CD4-positive, alpha-beta T cell treated with Interleukin-1 beta for 1 hour (primary cell): ENCODE measurements around the gene CYB5RL.
"Not testable (repeated sequence)": the region's sequence is repeated elsewhere in the genome, so short reads cannot be mapped to it uniquely, and the experiment has no call there.

ENCODE experiments used
- DNase-seq, 2 donors: peaks; one replicate each; pipeline ENCODE4 v3.0.0-alpha.2; 2020 to 2022

The CYB5RL gene, protein sequence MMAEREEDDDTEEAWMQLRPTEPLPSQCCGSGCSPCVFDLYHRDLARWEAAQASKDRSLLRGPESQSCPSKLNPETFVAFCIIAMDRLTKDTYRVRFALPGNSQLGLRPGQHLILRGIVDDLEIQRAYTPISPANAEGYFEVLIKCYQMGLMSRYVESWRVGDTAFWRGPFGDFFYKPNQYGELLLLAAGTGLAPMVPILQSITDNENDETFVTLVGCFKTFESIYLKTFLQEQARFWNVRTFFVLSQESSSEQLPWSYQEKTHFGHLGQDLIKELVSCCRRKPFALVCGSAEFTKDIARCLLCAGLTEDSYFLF

DNA sequence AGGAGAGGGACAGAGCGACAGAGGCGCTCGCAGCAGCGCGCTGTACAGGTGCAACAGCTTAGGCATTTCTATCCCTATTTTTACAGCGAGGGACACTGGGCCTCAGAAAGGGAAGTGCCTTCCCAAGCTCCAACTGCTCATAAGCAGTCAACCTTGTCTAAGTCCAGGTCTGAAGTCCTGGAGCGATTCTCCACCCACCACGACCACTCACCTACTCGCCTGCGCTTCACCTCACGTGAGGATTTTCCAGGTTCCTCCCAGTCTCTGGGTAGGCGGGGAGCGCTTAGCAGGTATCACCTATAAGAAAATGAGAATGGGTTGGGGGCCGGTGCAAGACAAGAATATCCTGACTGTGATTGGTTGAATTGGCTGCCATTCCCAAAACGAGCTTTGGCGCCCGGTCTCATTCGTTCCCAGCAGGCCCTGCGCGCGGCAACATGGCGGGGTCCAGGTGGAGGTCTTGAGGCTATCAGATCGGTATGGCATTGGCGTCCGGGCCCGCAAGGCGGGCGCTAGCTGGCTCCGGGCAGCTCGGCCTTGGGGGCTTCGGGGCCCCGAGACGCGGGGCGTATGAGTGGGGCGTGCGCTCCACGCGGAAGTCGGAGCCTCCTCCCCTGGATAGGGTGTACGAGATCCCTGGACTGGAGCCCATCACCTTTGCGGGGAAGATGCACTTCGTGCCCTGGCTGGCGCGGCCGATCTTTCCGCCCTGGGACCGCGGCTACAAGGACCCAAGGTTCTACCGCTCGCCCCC, at the start of gene CYB5RL, which contains the start of gene MRPL37:
TSS of gene CYB5RL (minus strand) at position 266 of the 754 bp plus-strand sequence. CDS start 4,414 bp downstream, outside the sequence.
TSS of gene MRPL37 (plus strand) at position 403 of the 754 bp plus-strand sequence. CDS start at position 480, 77 bp downstream.
- peak; percentile 89 to 93 for DNase-seq

DNA sequence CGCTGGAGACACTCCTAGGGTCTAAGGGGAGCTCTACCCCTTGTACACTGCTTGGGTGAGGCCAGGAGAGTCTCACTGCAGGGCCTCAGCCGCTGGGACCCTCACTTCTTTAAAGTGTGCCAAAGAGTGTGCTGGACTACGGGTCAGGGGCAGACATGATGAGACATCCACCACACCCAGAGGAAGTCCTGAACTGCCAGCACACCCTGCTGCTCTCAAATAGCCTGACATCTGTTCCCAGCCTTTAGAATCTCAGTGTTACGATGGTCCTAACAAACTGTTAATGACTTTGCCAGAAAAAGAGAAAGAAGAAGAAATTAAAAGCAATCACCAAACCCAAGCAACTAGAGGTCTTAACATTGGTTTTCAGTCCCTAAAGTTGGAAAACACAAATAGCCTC, 49.1 kb upstream of the CYB5RL start:
- DNase-seq = no peak

- no peak for DNase-seq
Measured at GRCh38 chr1:54247863-54248515, 48.2 kb upstream of the CYB5RL start.

- no peak for DNase-seq
Measured at GRCh38 chr1:54246116-54246721, 46.4 kb upstream of the CYB5RL start.

- DNase-seq = no peak
Measured at GRCh38 chr1:54245501-54245900, 45.7 kb upstream of the CYB5RL start.

GRCh38 chr1:54244655-54245054, 44.8 kb upstream of the CYB5RL start:
- DNase-seq = no peak

DNA sequence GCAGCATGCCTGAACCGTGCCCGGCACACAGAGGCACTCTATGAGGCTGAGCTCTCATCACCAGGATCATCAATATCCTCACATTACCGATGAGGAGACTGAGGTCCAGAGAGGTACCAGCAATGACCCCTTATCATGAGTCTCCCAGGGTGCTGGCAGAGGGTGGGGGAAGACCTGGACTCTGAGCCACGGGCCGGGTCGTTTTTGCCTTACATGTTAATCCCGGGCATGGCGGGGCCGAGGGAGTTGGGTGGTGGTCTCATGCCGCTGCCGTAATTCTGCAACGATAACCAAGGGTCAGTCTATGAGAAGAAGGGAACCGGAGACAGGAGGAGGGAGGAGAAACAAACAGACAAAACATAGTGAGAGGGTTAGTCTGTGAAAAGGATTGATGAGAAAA, 43.2 kb upstream of the CYB5RL start:
- DNase-seq = no peak

GRCh38 chr1:54241364-54241763, 41.5 kb upstream of the CYB5RL start:
- DNase-seq = no peak

DNA sequence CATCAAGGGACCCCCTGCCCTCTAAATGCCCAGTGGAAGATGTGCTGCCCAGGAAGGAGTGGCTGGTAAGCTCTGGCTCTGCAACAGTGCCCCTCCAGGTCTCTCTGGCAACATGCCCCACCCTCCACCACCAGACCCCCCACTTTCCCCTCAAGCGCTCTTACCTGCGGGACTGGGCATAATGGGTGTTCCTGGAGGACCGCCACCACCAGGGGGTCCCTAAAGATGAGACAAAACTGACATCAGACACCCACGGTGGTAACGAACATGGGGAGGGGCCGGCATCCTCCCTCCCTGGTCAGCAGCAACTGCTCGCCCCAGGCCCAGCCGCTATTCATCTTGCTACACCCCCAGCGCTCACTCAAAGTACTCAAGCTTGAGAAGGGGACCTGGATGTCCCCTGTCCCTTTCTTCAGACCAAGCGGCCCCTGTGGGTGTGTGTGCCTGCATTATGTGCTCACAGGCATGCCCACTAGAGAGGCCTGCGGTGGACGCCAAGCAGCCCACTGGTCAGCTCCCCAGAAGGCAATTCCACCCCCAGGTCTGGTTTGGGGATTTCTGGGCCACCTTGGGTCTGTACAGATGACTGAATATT, 41.0 kb upstream of the CYB5RL start:
- DNase-seq = no peak

DNA sequence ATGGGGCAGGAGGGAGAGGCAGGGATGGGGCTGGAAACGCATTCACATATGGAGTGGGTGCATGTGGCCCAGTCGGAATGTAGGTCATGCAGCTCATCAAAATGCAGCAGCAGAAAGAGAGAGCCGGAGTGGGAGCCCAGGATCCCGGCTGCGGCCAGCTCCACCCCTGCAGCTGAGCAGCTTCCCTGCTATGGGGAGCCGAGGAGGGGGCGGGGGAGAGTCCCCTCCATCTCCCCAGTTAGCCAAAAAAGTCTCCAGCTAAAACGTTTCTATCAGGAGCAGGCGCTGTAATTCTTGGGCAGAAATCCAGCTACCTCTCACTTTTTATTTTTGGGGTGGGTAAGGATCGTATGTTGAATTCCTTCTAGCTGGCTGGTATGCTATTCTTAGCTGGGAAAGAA, 39.8 kb upstream of the CYB5RL start:
- no peak for DNase-seq

DNA sequence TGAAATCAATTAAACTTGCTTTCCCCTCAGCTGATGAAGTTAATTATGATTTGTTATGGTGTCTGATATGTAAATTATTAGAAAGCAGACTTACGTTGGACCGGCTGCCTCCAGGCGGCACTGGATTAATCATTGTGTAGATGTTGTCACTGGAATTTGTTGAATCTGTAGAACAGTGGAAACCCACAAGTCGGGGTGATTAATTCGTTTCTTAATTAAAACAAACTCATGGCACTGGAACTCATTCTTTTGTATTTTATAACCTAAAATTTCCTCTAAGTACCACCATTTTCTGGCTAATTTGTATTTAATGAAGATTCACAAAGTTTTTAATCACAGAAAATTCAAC, 39.2 kb upstream of the CYB5RL start:
- no peak for DNase-seq

DNA sequence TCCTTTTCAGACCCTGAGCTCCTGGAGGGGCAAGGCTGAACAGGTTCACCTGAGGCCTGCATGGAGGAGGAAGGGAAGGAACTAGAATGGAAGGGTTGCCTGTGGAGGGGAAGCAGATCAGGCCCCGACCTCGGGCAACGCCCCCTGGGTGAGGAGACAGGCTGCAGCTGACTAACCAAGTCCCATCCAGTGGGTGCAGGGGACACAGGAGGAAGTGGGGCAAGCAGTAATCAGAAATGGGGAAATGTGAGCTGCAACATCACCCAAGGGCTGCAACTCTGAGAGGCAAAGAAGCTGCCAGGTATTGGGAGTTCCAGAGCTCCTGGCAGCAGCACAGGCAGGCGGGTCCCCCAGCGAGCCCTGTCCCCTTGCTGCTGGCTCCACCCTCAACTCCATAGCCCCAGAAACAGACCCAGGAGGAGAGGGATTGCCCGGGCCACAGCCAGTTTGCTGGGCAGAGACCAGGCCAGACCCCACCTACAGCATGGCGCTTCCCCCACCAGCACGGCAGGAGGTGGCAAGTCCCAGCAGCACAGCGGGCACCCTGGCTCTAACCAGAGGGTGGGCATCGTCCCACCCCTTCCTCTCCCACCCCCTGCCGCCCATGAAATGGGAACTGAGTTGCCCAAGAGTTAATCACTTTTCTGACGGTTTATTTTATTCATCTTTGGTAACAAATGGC, 38.7 kb upstream of the CYB5RL start:
- DNase-seq = peak in 1 of 2 donors; percentile 56

GRCh38 chr1:54237586-54237985, 37.8 kb upstream of the CYB5RL start:
- no peak for DNase-seq

GRCh38 chr1:54234284-54234683, 34.5 kb upstream of the CYB5RL start:
- no peak for DNase-seq

GRCh38 chr1:54233196-54233595, 33.4 kb upstream of the CYB5RL start:
- DNase-seq = not testable (repeated sequence)

DNA sequence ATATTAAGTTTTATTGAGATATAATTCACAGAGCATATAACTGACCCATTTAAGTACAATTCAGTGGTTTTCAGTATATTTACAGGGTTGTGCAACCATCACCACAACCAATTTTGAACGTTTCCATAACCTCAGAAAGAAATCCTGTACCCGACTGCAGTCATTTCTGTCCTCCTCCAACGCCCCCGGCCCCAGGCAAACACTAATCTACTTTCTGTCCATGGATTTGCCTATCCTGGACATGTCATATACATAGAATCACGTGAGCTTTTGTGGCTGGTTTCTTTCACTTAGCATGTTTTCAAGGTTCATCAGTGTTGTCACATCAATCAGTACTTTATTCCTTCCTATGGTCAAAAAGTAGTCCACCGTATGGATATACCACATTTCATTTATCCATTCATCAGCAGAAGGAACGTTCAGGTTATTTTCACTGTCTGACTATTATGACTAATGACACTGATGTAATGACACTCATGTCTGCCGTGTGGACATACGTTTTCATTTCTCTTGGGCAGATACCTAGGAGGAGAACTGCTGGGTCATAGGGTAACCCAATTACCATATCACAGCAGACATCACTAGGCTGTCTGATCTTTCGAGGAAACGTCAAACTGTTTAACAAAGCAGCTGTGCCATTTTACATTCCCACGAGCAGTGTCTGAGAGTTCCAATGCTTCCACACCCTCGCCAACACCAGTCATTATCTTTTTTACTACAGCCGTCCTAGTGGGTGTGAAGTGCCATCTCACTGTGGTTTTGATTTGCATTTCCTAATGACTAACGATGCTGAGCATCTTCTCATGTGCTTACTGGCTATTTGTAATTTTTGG, 30.9 kb upstream of the CYB5RL start:
- no peak for DNase-seq

GRCh38 chr1:54229281-54229891, 29.6 kb upstream of the CYB5RL start:
- no peak for DNase-seq

GRCh38 chr1:54228638-54229079, 28.8 kb upstream of the CYB5RL start:
- DNase-seq = no peak

- no peak for DNase-seq
Measured at GRCh38 chr1:54227891-54228310, 28.1 kb upstream of the CYB5RL start.

DNA sequence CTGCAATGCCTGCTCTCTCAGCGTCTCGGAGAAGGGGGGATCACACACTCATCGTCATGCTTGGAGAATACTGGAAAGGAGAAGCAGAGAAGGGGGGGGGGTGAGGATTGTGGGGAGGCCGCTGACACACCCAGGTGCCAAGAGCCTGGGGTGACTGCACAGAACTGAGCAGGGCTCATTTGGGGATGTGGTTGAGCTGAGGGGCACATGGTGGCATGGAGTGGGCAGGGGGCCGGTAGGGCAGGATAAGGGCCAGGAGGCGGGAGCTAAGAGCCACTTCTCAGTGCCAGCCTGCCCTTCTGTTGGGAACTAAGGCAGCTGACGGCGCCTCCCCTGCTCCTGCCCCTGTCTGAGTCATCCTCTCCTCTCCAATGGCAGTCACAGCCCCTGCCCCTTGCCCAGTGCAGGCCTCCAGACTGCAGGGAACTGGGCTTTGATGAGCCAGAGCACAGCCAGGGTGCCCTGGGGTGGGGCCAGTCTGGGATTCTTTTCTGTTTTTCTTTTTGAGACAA, 27.3 kb upstream of the CYB5RL start:
- peak in 1 of 2 donors; percentile 60 for DNase-seq
